Measurements from ENCODE around the gene E2F4. TPM values are rescaled to one million over a fixed set of nuclear protein-coding genes. Genes with fewer than 3 reads are reported as not detected.

E2F4 gene
- total RNA-seq, 2 donors from 2014 or later = 71.7 to 104 TPM

GRCh38 chr16:67229906-67230808 lies 38.2 kb downstream of the E2F4 start:
- ATAC-seq (no peak), DNase-seq (ENCODE audit: low spot score in 2 of 2) (no peak)
- peaks cover 14 to 37% of the 10 kb centered on the region in 2 donors for H3K36me3 Mint-ChIP-seq
- peak overlapping the region; percentile 57 to 81 for H3K27ac Mint-ChIP-seq
- H3K9me3 Mint-ChIP-seq = no peaks in the 10 kb centered on the region

DNA sequence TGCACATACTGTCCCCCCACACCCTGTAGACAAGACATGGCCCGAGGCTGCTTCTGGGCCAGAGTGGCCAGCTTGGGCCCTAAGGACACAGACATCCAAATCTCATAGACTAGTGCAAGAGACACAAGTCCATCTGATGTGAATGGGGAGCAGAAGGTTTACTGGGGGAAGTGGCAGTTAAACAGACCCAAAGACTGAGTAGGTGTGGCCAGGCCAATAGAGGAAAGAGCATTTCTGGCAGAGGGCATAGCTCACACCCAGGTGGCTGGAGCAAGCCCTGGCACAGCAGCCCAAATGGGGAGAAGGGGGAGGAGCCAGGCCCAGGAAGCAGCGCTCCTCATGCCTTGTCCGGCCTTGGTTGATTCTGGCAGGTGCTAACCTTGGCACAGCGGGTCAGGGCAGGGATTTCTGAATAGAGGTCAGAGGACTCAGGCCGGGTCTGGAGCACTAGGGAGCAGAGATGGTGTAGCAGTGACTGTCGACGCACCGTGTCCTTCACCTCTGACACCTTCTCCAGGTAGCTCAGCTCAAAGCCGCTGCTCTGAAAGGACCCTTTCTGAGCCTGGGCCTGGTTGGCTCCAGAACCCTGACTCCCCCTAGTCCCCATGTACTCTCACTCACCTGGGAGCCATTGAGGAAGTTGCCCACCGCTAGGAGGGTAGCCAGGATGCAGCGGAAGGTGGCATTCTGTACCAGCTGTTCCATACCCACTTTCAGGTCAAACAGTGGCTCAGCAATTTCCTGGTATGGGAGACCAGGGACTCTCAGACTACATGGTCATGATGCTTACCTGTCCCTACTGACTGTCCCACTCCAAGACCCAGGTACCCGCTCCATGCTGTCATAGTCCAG lies 39.1 kb downstream of the E2F4 start:
- ATAC-seq (no peak), DNase-seq (ENCODE audit: low spot score in 2 of 2) (no peak)
- Mint-ChIP-seq H3K36me3 (peaks cover 17 to 40% of the 10 kb centered on the region in 2 donors), H3K27ac (peak overlapping the region; percentile 57 to 81), H3K9me3 (no peaks in the 10 kb centered on the region)

GRCh38 chr16:67233596-67233995 lies 41.6 kb downstream of the E2F4 start:
- Mint-ChIP-seq H3K27ac (no peak overlapping the region), H3K36me3 (peaks cover 19 to 40% of the 10 kb centered on the region in 2 donors), H3K9me3 (no peaks in the 10 kb centered on the region)
- DNase-seq (ENCODE audit: low spot score in 2 of 2) (no peak), ATAC-seq (no peak)

- Mint-ChIP-seq H3K9me3 (no peaks in the 10 kb centered on the region), H3K27ac (peak overlapping the region in 1 of 2 donors; percentile 60), H3K36me3 (peaks cover 19 to 35% of the 10 kb centered on the region in 2 donors)
- no peak for DNase-seq (ENCODE audit: low spot score in 2 of 2)
- no peak for ATAC-seq
Measured at GRCh38 chr16:67234180-67234597, 42.2 kb downstream of the E2F4 start.

GRCh38 chr16:67235816-67236562 lies 44.0 kb downstream of the E2F4 start:
- ATAC-seq (peak in 1 of 2 donors; percentile 15), DNase-seq (ENCODE audit: low spot score in 2 of 2) (no peak)
- peaks cover 19 to 29% of the 10 kb centered on the region in 2 donors for H3K36me3 Mint-ChIP-seq
- peak overlapping the region; percentile 24 to 77 for H3K27ac Mint-ChIP-seq
- H3K9me3 Mint-ChIP-seq = no peaks in the 10 kb centered on the region

GRCh38 chr16:67236563-67237395 lies 44.8 kb downstream of the E2F4 start:
- DNase-seq (ENCODE audit: low spot score in 2 of 2) (peak in 1 of 2 donors; percentile 94), ATAC-seq (peak; percentile 58 to 92)
- no peaks in the 10 kb centered on the region for H3K9me3 Mint-ChIP-seq
- peak overlapping the region; percentile 24 to 77 for H3K27ac Mint-ChIP-seq
- H3K36me3 Mint-ChIP-seq = peaks cover 19 to 29% of the 10 kb centered on the region in 2 donors

GRCh38 chr16:67237396-67238277 lies 45.7 kb downstream of the E2F4 start:
- DNase-seq (ENCODE audit: low spot score in 2 of 2) (no peak), ATAC-seq (no peak)
- Mint-ChIP-seq H3K27ac (peak overlapping the region in 1 of 2 donors; percentile 77), H3K9me3 (no peaks in the 10 kb centered on the region), H3K36me3 (peaks cover 19 to 29% of the 10 kb centered on the region in 2 donors)

DNA sequence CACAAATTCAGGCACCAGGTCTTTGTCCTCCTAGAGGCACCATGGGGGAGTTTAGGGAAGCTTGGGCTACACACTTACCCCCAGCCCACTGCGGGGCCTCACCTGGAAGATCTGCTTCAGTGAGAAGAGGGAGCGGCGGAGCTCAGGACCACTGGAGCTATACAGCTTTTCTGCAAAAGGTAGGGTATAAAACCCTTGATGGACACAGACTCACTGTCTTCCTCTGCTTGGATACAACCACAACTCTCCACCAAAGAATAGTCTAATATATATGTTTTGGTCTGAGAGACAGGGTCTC lies 46.3 kb downstream of the E2F4 start:
- Mint-ChIP-seq H3K27ac (no peak overlapping the region), H3K36me3 (peaks cover 19 to 28% of the 10 kb centered on the region in 2 donors), H3K9me3 (no peaks in the 10 kb centered on the region)
- ATAC-seq (no peak), DNase-seq (ENCODE audit: low spot score in 2 of 2) (no peak)

- Mint-ChIP-seq H3K27ac (no peak overlapping the region), H3K36me3 (peaks cover 19 to 23% of the 10 kb centered on the region in 2 donors), H3K9me3 (no peaks in the 10 kb centered on the region)
- no peak for DNase-seq (ENCODE audit: low spot score in 2 of 2)
- no peak for ATAC-seq
Measured at GRCh38 chr16:67238806-67239470, 47.0 kb downstream of the E2F4 start.

DNA sequence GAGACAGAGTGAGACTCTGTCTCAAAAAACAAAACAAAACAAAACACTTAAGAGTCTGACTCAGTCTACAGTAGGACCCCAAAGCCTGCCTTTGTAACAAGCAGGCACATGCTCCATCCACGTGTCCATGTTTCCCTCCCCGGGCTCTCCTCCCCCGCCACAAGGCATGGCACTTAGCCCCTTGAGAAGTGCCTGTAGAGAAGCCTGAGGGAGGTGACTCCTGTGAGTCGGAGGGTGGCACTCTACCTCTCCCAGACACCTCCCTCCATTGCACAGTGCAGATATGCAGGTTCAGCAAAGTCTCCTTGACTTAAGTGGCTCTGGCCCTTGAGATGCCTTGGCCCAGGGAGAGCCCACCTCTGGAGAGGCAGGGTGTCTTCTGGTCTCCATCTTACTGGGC lies 48.6 kb downstream of the E2F4 start:
- Mint-ChIP-seq H3K9me3 (no peaks in the 10 kb centered on the region), H3K27ac (peak overlapping the region in 1 of 2 donors; percentile 60), H3K36me3 (peaks cover 19 to 23% of the 10 kb centered on the region in 2 donors)
- DNase-seq (ENCODE audit: low spot score in 2 of 2) (no peak), ATAC-seq (no peak)

DNA sequence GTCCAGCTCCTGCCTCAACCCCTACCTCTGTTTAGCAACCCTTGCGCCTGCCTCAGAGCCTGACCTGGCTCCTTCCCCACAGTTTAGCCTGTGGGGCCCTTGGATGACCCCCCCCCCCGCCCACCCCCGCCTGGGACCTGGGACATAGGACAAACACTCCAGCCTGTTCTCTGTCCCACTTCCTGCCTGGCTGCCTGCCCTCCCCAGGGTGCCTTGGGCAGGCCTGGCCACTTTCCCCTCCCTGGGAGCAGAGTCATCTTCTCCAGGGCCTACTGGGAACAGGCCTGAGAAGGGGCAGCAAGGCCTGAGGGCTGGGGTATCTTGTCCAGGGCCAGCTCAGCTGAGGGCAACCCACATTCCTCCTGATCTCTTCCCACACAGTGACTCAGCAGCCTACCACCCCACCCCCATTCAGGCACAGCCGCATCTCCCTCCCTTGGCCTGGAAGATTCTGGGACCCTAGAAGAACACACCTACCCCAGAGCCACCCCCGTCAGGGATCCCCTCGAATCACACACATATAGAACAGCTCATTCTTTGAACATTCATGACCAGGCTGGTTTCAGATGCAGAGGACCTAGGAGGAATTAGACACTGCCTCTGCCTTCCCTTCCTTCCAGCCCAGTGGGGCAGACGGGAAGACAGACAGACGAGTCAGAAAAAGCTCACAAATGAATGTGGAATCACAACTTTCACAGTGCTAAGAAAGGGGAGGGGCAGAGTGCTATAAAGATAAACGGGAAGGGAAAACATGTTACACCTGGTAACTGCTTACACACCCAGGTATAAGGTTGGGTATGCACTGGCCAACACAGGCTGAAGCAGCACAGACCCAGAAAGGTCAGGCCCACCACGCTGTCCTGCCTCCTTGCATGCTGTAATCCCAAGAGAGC lies 49.3 kb downstream of the E2F4 start:
- ATAC-seq (no peak), DNase-seq (ENCODE audit: low spot score in 2 of 2) (no peak)
- Mint-ChIP-seq H3K27ac (peak overlapping the region; percentile 47 to 85), H3K36me3 (peaks cover 15 to 18% of the 10 kb centered on the region in 2 donors), H3K9me3 (no peaks in the 10 kb centered on the region)

DNA sequence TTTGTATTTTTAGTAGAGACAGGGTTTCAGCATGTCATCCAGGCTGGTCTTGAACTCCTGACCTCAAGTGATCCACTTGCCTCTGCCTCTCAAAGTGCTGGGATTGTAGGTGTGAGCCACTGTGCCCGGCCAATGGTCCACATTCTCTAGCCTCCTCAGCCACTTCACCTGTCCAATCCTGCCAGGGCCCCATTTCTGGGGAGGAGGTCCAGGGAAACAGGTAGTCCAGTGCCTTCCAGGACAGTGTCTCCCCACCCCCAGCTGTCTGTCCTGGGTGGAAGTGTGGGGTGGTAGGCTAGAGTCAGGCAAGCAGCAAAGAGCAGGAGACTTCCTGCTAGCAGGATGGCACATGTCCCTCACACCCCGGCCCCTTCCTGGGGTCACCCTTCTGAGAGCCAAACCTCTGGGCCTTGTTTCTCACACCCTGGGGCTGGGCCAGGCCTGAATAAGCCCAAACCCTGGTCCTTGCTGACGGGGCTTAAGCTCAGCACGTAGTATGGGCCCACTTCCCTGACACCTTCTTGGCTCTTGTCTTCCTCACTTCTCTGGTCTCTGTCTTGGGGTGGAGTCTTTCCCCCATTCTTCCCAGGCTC lies 50.3 kb downstream of the E2F4 start:
- peak overlapping the region in 1 of 2 donors; percentile 93 for H3K27ac Mint-ChIP-seq
- no peaks in the 10 kb centered on the region for H3K9me3 Mint-ChIP-seq
- DNase-seq (ENCODE audit: low spot score in 2 of 2) (no peak), ATAC-seq (no peak)
- H3K36me3 Mint-ChIP-seq = peaks cover 8% of the 10 kb centered on the region in 2 donors

DNA sequence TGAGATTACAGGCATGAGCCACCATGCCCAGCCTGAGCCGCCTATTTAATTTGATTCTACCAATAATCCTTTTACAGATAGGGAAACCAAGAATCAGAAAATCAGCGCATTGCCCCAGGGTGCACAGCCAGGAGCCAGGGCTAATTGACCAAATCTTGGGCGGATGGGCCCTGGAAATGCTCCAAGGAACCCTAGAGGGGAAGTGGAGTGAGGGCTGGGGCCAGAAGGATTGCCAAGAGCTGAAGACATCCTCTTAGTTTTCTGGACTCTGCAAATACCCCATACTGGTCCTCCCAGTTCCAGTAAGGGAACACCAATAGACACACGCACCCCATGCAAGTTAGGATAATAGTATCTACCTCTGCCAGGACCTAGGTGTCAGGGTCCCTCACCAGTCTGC lies 51.5 kb downstream of the E2F4 start:
- no peak for ATAC-seq
- no peak for DNase-seq (ENCODE audit: low spot score in 2 of 2)
- Mint-ChIP-seq H3K36me3 (peaks cover 5 to 7% of the 10 kb centered on the region in 2 donors), H3K27ac (peak overlapping the region in 1 of 2 donors; percentile 80), H3K9me3 (no peaks in the 10 kb centered on the region)
